Stimulated activated CD8-positive, alpha-beta memory T cell treated with anti-CD3 and anti-CD28 coated beads, Interleukin-4, amount 100 ng/mL, for 1 hour (primary cell): ENCODE data around the gene CAMKK2.
"Not testable (repeated sequence)": the region's sequence is repeated elsewhere in the genome, so short reads cannot be mapped to it uniquely, and the experiment has no call there.

Experiments used
- DNase-seq, 2 donors: peaks; one replicate each; pipeline ENCODE4 v3.0.0-alpha.2; 2020; ENCODE audit warnings: low read depth in 2 of 2, low spot score in 1 of 2

CAMKK2 gene

DNA sequence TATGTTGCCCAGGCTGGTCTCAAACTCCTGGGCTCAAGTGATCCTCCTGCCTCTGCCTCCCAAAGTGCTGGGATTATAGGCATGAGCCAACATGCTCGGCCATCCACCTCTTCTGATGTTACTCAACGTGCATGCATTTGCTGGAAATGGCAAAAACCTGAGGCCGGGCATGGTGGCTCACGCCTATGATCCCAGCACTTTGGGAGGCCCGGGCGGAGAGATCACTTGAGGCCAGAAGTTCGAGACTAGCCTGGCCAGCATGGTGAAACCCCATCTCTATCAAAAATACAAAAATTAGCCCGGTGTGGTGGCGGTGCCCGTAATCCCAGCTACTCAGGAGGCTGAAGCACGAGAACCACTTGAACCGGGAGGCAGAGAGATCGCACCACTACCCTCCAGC is 1.9 kb upstream of the CAMKK2 start:
- DNase-seq = not testable (repeated sequence)

DNA sequence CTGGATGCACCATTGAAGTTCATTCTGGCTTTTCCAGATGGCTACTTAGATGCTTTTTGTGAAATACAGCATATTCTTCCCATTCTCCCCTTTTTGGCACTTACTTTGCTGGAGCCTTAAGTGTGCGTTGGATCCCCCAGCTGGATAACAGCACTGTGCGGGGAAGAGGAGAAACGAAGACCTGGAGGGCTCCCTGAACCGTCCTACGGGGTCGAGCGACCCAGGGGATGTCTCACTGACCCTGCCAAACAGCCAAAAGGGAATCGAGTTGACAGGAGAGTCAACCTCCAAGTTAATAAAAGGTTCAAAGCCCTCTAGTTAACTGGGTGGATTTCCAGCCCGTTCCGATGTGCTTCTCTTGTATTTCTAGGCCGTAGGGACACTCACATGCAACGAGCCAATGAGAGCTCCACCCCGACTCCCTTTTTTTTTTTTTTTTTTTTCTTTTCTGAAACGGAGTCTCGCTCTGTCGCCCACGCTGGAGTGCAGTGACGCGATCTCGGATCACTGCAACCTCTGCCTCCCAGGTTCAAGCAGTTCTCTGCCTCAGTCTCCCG is 1.0 kb upstream of the CAMKK2 start:
- no peak for DNase-seq

DNA sequence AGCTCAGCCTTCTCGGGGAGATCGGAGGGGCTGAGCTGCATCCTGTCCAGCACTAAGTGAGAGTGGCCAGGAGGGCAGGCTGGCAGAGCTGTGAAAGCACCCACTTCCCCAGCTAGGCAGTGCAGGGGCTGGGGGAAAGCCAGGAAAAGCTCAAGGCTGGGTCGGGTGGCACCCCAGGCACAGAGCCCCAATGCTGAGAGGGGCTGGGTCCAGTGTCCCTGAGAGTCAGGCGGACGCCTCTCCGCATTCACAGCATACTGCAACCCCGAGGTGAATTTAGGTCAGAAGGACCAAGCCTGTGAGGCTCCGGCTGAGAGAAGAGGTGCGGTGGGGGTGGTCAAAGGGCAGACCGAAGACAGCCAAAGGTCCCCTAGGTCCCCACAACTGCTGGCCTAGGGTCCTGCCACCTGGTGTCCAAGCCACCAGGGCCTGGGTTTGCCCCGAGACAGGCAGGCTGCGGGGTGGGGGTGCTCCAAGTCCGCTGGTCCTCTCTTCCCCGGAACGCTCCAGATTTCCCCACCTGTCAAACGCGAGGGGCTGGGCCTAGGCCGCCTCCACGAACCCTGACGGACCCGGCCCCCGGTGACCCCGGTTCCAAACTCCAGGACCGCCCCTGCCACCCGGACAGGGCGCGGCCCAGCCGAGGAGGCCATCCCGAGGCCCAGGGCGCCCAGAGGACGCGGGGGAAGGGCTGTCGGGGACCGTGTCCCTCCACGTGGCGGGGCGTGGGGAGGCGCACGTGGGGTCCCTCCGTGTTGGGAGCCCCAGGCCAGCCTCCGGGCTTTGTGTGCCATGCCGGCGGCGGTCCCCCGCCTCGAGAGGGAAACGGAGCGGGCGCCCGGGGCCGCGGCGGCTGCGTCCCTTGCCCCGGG is 527 bp downstream of the CAMKK2 start:
- DNase-seq = no peak

DNA sequence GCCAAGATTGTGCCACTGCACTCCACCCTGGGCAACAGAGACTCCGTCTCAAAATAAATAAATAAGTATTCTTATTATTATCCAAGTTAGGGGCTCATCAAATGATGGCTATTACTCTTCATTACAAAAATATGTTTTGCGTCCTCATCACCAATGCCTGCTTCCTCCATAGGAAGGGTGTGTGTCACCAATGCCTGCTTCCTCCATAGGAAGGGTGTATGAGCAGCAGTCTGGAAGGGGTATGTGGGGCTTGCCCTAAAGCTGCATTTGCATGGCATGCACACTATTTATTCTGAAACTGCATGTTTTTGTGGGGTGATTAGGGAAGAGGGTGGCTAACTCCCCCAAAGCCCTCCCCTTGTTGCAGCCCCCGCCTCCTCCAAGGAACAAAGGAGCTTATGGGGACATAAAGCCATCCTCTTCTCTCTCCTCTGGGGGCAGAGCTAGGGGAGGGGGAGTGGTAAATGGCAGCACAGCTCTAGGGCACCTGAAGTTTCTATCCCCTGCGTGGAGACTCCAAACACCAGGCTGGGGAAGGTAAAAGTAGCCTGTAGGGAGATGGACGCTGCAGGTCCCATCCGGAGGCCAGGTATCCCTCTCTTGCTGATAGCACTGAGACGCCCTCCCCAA is 1.3 kb downstream of the CAMKK2 start:
- no peak for DNase-seq

DNA sequence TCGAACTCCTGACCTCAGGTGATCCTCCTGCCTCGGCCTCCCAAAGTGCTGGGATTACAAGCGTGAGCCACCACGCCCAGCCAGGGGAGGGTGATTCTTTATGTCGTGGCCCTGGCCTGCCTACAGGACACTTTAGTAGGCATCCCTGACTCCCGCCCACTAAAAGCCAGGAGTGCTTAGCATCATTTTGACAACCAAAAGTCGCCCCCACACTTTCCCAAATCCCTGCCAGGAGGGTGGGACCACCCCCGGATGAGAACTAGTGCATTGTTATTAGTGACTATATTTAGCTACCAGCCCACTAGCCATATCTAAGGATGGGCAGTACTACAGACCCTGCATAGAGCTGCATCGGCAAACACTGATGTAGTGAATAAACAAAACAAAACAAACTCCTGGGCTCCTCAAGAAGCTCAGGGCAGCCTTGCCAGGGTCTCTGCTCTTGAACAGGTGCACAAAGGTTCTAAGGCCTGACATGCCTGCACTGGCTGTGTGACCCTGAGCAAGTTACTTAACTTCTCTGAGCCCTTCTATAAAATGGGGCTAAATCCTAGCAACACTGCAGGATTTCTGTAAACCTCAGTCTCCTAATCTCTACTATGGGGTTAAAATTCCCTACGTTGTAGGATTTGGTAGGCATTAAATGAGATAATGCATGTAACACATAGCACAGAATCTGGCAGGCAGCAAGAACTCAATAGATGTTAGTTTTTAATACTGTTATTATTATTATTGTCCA is 2.2 kb downstream of the CAMKK2 start:
- no peak for DNase-seq

DNA sequence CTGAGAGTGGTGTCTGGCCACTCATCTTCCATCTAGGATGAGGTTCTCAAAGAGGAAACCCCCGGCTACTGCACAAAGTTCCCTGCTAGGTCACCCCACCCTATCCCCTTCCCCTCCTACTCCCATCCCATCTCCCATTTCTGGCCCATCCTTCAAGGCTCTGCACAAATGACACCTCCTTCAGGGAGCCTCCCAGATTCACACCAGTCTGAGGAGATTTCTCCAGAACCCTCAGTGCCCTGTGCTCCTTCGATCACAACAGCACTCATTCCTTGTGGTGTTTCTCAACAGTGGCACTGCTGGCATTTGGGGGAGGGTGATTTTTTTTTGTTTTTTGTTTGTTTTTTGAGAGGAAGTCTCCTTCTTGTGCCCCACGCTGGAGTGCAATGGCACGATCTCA is 2.9 kb downstream of the CAMKK2 start:
- DNase-seq = no peak

DNA sequence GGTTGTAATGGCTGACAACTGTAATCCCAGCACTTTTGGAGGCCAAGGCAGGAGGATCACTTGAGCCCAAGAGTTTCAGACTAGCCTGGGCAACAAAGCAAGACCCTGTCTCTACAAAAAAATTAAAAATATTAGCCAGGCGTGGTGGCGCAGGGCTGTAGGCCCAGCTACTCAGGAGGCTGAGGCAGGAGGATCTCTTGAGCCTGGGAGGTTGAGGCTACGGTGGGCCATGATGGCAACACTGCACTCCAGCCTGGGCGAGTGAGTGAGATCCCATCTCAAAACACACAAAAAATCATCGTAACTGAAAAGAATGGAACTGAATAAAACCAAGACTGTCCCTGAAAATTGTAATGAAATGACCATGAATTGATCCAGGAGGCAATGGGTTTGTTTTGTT is 6.1 kb downstream of the CAMKK2 start:
- DNase-seq = no peak

DNA sequence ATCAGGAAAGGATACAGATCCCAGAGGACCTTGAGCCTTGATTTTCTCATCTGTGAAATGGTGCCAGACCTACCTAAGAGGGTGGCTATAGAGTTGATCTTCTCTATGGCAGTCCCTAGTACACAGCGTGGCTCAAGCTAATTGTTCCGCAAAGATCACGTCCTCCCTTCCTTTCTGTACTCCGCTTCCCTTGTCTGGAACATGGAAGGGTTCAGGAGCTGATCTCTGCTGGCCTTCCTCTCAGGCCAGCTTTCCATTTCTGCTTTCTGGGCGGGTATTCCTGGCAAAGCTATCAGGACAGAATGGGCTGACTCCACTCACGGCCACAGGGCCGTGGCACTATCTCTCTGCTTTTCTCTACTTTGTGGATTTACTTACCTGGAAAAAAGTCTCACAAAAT is 6.5 kb downstream of the CAMKK2 start:
- DNase-seq = no peak

DNA sequence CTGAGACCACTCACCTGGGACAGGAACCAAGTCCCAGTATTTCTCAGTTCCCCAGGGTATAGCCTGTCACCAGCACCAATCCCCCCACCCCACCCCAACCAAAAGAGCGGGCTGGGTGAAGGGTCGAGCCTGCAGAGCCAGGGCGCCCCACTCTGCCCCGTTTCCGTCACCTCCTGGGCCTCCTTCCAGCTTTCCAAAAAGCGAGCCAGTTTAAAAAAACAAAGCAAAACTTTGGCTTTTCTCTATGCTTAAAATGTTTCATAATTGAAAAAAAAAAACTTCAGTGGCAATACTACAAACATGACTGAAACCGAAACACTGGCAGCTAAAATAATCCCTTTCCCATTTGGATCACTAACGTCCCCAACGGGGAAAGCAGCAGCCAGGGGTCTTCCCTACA is 7.5 kb downstream of the CAMKK2 start:
- no peak for DNase-seq

DNA sequence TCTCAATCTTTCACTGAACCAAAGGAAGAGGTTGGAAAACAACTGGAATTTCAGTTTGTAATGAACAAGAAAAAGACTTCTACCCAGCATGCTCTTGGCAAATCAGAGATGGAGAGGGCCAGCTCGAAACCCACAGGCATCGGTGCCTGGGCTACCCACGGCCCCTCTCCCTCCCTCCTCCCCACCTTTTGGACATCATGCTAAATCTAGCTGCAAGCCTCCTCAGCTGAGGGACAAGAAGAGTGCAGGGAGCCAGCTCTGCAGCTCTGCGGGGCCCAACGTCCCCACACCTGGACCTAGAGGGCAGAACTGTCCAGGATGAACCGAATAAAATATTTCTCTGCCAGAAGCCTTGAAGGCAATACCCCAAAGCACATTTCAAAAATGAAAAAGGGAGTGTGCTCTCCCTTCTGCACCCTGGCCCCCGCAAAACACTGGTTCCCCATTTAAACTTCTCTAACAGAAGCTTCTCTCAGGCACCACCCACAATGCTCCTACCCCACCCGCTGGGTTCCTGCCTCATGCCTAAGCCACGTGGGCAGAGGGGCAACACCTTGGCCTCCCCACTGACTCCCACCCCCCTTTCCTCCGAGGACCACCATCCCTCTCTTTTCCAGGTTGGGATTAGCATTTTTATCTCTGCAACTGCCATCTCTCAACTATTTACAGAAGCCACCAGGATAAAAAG is 8.2 kb downstream of the CAMKK2 start:
- no peak for DNase-seq

DNA sequence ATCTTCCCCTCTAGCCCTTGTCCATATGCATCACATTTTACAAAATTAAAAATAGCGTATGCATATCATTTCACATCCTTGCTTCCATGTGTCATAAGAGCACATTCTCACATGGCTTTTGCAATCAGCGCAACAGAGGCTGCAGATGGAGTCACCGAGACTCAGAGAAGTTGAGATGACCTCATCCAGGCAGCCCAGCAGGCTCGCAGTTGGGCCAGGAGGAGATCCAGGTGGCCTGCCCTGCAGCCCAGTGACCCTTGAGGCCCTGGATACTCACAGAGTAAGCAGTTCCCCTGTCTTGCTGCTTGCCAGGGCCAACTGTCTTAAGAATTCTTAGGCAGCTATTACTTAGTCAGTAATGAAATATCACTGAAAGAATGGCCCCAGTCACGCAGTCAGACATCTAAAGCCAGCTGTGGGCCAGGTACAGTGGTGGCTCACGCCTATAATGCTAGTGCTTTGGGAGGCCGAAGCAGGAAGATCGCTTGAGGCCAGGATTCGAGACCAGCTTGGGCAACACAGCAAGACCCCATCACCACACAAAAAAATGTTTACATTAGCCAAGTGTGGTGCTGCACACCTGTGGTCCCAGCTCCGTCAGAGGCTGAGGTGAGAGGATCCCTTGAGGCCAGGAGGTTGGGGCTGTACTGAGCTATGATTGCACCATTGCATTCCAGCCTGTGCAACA is 9.1 kb downstream of the CAMKK2 start:
- no peak for DNase-seq

DNA sequence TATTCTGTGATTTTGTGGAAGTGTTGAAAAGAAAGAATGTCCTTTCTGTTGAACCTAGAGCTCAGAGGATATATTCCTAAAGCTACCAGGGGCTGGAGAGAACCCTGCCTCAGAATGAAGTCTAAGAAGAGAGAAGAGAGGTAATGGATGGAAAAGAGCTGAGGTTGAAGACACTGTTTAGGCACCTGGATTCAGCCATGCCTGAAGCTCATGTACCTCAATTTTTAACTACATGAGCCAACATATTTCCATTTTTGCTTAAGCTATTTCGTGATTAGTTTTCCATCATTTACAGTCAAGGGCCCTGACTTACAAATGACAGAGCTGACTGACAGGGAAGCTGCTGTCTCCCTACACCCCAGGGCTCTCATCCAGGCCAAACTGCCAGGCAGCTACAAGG is 10.7 kb downstream of the CAMKK2 start:
- no peak for DNase-seq

DNA sequence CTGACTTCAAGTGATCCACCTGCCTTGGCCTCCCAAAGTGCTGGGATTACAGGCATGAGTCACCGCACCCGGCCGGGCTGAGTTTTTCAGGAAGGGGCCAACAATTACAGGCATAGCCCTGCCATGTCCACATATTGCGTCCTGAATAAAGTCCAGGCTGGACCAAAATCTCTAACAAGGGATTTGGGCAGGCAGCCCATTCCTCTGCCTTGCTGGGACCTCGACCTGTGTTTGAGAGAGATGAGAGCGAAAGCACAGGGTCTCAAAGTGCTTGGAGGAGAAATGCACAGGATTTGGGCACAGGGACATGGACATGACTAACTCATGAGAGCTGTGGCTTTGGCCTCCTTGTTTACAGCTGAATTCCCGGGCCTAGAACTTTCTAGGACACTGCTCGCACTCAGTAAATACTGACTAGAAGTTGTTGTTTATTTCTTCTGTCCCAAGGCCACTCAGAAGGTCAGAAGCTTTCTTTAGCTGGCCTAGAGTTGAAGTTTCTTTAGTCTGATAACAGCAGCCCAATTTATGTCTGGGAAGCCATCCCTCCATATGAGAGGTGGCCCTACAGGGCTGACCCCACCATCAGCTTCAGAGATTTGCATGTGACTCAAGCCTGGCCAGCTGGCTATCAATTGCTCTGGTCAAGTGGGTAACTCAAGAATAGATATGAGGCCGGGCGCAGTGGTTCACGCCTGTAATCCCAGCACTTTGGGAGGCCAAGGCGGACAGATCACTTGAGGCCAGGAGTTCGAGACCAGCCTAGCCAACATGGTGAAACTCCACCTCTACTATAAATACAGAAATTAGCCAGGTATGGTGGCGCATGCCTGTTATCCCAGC is 11.7 kb downstream of the CAMKK2 start:
- no peak for DNase-seq

DNA sequence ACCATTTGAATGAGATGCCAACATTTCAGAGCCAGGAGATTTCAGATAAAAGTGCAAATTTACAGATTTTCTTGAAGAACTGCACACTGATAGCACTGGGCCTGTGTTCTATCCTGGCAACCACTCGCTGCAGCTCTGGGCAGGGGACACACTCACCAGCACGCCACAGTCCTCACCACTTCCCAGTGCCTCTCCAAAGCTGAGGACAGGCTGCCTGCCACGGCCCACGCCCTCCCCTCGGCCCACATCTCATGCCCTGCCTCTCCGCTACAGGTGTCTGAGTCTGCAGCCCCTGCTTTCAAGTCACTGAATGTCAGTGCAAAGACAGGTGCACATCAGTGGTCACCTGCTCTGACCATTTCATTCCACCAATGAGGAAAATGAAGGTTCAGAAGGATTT is 12.7 kb downstream of the CAMKK2 start:
- DNase-seq = no peak

DNA sequence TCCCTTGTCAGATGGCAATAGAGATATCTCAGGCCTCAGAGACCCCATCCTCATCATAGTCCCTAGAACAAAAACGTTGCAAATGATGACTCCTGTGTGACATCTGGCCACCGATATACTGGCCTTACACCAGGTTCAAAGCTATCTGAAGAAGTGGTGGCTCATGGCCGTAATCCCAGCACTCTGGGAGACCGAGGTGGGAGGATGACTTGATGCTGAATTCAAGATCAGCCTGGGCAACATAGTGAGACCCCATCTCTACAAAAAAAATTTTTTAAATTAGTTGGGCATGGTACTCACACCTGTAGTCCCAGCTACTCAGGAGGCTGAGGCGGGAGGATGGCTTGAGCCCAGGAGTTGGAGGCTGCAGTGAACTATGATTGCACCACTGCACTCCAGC is 13.1 kb downstream of the CAMKK2 start:
- DNase-seq = no peak

DNA sequence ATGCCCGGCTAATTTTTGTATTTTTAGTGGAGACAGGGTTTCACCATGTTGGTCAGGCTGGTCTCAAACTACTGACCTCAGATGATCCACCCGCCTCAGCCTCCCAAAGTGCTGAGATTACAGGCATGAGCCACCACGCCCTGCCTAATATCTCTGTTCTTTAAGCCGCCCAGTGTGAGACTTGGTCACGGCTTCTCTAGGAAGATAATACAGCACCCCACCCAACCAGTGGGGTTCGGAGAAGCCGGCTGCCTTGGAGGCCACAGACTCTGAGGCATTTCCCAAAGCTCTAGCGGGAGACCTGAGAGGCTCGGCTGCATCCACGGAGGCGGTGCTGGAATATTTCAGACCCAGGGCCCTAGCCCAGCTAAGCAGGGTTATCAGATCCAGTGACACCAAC is 13.6 kb downstream of the CAMKK2 start:
- not testable (repeated sequence) for DNase-seq

DNA sequence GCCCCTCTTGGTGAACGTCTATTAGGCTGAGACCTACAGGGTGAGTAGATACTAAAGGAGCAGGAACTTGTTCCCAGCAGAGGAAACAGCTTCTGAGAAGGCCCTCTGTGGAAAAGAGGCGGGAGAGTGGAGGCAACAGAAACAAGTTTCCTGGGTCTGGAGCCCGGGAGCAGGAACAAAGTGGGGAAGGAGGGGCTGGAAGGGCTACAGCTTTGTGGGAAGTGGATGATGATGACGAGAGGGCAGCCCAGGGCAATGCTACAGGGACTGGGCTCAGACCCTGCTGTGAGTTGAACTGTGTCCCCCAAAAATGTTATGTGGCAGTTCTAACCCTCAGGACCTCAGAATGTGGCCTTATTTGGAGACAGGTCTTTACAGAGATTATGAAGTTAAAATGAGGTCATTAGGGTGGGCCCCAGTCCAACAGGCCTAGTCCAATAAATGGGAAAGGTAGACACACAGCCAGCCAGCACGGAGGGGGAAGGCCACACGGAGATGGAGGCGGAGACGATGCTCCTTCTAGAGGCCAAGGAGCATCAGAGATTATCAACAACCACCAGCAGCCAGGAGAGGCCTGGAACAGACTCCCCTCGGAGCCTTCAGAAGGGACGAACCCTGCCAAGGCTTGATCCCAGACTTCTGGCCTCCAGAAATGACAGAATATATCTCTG is 14.3 kb downstream of the CAMKK2 start:
- DNase-seq = no peak

DNA sequence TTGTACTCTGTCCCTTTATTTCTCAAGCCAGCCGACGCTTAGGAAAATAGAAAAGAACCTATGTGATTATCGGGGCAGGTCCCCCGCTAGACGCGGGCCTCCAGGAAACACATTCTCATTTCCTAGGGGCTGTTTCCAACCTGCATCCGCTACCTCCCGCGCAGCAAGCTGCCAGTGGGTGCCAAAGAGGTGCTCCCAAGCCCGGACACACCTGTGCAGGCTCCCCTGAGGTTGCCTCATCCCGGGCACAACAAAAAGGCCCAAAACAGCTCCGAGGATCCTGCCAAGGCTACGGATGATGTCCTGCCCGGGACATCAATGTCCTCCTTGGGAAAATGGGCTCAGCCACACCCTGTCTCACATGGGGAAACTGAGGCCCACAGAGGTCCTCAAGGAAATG is 15.4 kb downstream of the CAMKK2 start:
- not testable (repeated sequence) for DNase-seq

DNA sequence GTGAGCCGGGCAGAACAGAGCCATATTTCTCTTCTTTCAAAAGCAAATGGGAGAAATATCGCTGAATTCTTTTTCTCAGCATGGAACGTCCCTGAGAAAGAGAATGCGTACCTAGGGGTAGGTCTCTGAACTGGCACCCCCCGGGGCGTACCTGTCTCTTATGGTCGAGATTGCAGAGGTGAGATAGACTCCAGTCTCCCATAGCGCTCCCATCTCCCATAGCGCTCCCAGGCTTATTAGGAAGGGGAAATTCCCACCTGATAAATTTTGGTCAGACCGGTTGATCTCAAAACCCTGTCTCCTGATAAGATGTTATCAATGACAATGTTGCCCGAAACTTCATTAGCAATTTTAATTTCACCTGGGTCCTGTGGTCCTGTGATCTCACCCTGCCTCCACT is 16.0 kb downstream of the CAMKK2 start:
- not testable (repeated sequence) for DNase-seq
